Measurements from ENCODE around the gene IL1RAPL2. TPM values are rescaled to one million over a fixed set of nuclear protein-coding genes. Genes with fewer than 3 reads are reported as not detected.

The IL1RAPL2 gene
- polyA plus RNA-seq, 1 of the 3 experiments (the other 2 are of a cell fraction): 0.13 TPM

DNA sequence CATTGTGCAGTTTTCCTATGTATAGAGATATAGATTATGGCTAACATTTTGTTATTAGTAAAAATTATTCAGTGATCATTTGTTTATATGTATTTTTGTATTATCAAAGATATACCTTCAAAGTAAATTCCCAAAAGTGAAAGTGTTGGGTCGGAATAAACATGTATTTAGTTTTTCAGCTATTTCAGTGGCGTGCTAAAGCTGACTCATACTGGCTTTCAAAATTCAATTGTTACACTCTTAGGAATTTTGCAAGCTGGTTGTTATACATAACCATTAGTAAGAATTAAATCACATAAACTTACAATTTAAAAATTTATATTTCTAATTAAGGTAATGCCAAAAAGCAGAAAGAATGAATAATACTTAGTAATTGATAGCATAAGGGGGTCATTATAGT lies 968.0 kb downstream of the IL1RAPL2 start:
- Histone ChIP-seq H3K79me2 (ENCODE audit: insufficient read depth) (no peaks in the 10 kb centered on the region), H2AFZ (ENCODE audit: low read depth) (no peak overlapping the region), H3K4me3 (ENCODE audit: low read depth in 2 of 2, low read length in 1 of 2) (no peak overlapping the region), H3K9ac (no peak overlapping the region), H3K27ac (ENCODE audit: low read depth in 2 of 2, low read length in 1 of 2) (no peak overlapping the region), H3K9me3 (no peaks in the 10 kb centered on the region), H3K36me3 (replicated peaks in 1 of 2; ENCODE audit: control insufficient read depth in 1 of 2, insufficient read depth in 2 of 2, low read length in 1 of 2) (no peaks in the 10 kb centered on the region), H3K4me1 (ENCODE audit: control insufficient read depth in 1 of 2, insufficient read depth in 2 of 2, low read depth in 1 of 2, low read length in 1 of 2) (no peaks in the 10 kb centered on the region), H4K20me1 (ENCODE audit: insufficient read depth) (no peaks in the 10 kb centered on the region), H3F3A (replicated peaks; ENCODE audit: insufficient read depth) (no peaks in the 10 kb centered on the region), H3K9me2 (no peaks in the 10 kb centered on the region), H3K27me3 (ENCODE audit: insufficient read depth) (no peaks in the 10 kb centered on the region), H3K4me2 (no peak overlapping the region)
- ChIA-PET CTCF (no interaction called here), POLR2A (no interaction called here)
- no peak for DNase-seq
- 13% methylated on average over 2 of the region's 2 CpGs for WGBS (ENCODE audit: low lambda C conversion rate)
- no peak for TF ChIP-seq RCOR1 (IDR thresholded peaks at IDR 0.05; ENCODE audit: low read length)
- no peak for TF ChIP-seq SMC3 (IDR thresholded peaks at IDR 0.05; ENCODE audit: low read depth, low read length)
- TF ChIP-seq, protein P1, sequence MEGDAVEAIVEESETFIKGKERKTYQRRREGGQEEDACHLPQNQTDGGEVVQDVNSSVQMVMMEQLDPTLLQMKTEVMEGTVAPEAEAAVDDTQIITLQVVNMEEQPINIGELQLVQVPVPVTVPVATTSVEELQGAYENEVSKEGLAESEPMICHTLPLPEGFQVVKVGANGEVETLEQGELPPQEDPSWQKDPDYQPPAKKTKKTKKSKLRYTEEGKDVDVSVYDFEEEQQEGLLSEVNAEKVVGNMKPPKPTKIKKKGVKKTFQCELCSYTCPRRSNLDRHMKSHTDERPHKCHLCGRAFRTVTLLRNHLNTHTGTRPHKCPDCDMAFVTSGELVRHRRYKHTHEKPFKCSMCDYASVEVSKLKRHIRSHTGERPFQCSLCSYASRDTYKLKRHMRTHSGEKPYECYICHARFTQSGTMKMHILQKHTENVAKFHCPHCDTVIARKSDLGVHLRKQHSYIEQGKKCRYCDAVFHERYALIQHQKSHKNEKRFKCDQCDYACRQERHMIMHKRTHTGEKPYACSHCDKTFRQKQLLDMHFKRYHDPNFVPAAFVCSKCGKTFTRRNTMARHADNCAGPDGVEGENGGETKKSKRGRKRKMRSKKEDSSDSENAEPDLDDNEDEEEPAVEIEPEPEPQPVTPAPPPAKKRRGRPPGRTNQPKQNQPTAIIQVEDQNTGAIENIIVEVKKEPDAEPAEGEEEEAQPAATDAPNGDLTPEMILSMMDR (IDR thresholded peaks at IDR 0.05): no peak
- TF ChIP-seq TEAD4 (IDR thresholded peaks at IDR 0.05; ENCODE audit: borderline replicate concordance, insufficient read depth): no peak
- TF ChIP-seq YY1 (IDR thresholded peaks at IDR 0.05; ENCODE audit: low read depth): no peak
- TF ChIP-seq NFIC (IDR thresholded peaks at IDR 0.05; ENCODE audit: borderline replicate concordance): no peak
- TF ChIP-seq ELF1 (IDR thresholded peaks at IDR 0.05): no peak
- no peak for TF ChIP-seq TCF12 (IDR thresholded peaks at IDR 0.05)
- TF ChIP-seq MEF2A (IDR thresholded peaks at IDR 0.05; ENCODE audit: borderline replicate concordance, low read depth): no peak
- TF ChIP-seq POLR2AphosphoS5 (IDR thresholded peaks at IDR 0.05; ENCODE audit: low read depth, low read length): no peak
- TF ChIP-seq EZH2phosphoT487 (IDR thresholded peaks at IDR 0.05; ENCODE audit: borderline replicate concordance, low read depth): no peak
- TF ChIP-seq, protein P2, sequence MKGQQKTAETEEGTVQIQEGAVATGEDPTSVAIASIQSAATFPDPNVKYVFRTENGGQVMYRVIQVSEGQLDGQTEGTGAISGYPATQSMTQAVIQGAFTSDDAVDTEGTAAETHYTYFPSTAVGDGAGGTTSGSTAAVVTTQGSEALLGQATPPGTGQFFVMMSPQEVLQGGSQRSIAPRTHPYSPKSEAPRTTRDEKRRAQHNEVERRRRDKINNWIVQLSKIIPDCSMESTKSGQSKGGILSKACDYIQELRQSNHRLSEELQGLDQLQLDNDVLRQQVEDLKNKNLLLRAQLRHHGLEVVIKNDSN (IDR thresholded peaks at IDR 0.05; ENCODE audit: borderline replicate concordance, low read depth): no peak
- TF ChIP-seq RFX5 (IDR thresholded peaks at IDR 0.05; ENCODE audit: low read length): no peak

DNA sequence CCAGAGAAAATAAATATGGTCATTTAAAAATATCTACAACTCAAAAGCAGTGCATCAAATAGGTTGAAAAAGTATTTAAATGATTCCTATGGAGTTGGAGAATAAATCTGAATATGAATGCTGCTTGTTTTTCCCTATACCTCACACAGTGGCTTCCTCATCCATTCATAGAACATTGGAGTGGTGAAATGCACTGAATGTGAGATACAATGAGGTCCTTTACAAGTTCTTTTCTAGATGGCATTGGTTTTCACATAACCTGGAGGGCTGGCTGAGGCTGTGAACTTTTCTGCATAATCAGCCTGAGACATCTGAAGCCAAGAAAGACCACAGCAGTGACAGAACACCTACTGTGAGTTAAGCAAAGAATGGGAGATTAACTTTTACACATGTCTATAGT lies 977.3 kb downstream of the IL1RAPL2 start:
- H3K79me2 ChIP-seq (ENCODE audit: insufficient read depth): no peaks in the 10 kb centered on the region
- DNase-seq: no peak
- no peaks in the 10 kb centered on the region for H4K20me1 ChIP-seq (ENCODE audit: insufficient read depth)
- no peaks in the 10 kb centered on the region for H3K9me2 ChIP-seq
- H3K9me3 ChIP-seq: no peaks in the 10 kb centered on the region
- peaks cover 3% of the 10 kb centered on the region for H3F3A ChIP-seq (replicated peaks; ENCODE audit: insufficient read depth)
- H3K9ac ChIP-seq: no peak overlapping the region
- no peak overlapping the region for H3K4me2 ChIP-seq
- H2AFZ ChIP-seq (ENCODE audit: low read depth): no peak overlapping the region
- no peaks in the 10 kb centered on the region for H3K27me3 ChIP-seq (ENCODE audit: insufficient read depth)
- no peak overlapping the region for H3K27ac ChIP-seq (ENCODE audit: low read depth in 2 of 2, low read length in 1 of 2)
- H3K4me1 ChIP-seq (ENCODE audit: control insufficient read depth in 1 of 2, insufficient read depth in 2 of 2, low read depth in 1 of 2, low read length in 1 of 2): no peaks in the 10 kb centered on the region
- no peaks in the 10 kb centered on the region for H3K36me3 ChIP-seq (replicated peaks in 1 of 2; ENCODE audit: control insufficient read depth in 1 of 2, insufficient read depth in 2 of 2, low read length in 1 of 2)
- CTCF ChIA-PET: no interaction called here
- POLR2A ChIA-PET: no interaction called here
- H3K4me3 ChIP-seq (ENCODE audit: low read depth in 2 of 2, low read length in 1 of 2): no peak overlapping the region
- no peak for TF ChIP-seq TEAD4 (IDR thresholded peaks at IDR 0.05; ENCODE audit: borderline replicate concordance, insufficient read depth)
- TF ChIP-seq FOXM1 (IDR thresholded peaks at IDR 0.05; ENCODE audit: low read depth): no peak
- no peak for TF ChIP-seq RFX5 (IDR thresholded peaks at IDR 0.05; ENCODE audit: low read length)
- no peak for TF ChIP-seq ELF1 (IDR thresholded peaks at IDR 0.05)
- no peak for TF ChIP-seq FOXJ3 (CRISPR knock-in tag; IDR thresholded peaks at IDR 0.05)
- no peak for TF ChIP-seq RCOR1 (IDR thresholded peaks at IDR 0.05; ENCODE audit: low read length)
- no peak for TF ChIP-seq MAX (IDR thresholded peaks at IDR 0.05; ENCODE audit: low read depth)
- TF ChIP-seq, protein P3, sequence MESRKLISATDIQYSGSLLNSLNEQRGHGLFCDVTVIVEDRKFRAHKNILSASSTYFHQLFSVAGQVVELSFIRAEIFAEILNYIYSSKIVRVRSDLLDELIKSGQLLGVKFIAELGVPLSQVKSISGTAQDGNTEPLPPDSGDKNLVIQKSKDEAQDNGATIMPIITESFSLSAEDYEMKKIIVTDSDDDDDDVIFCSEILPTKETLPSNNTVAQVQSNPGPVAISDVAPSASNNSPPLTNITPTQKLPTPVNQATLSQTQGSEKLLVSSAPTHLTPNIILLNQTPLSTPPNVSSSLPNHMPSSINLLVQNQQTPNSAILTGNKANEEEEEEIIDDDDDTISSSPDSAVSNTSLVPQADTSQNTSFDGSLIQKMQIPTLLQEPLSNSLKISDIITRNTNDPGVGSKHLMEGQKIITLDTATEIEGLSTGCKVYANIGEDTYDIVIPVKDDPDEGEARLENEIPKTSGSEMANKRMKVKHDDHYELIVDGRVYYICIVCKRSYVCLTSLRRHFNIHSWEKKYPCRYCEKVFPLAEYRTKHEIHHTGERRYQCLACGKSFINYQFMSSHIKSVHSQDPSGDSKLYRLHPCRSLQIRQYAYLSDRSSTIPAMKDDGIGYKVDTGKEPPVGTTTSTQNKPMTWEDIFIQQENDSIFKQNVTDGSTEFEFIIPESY (IDR thresholded peaks at IDR 0.05; ENCODE audit: borderline replicate concordance, low read depth): no peak
- no peak for TF ChIP-seq EP300 (IDR thresholded peaks at IDR 0.05; ENCODE audit: borderline replicate concordance in 1 of 2, low read depth in 1 of 2, low read length in 1 of 2)
- TF ChIP-seq CHD2 (IDR thresholded peaks at IDR 0.05; ENCODE audit: low read length, partially characterized antibody): no peak
- no peak for TF ChIP-seq FOSL2 (IDR thresholded peaks at IDR 0.05; ENCODE audit: borderline replicate concordance, low read depth)
- no peak for TF ChIP-seq PBX3 (IDR thresholded peaks at IDR 0.05)
- TF ChIP-seq GABPA (IDR thresholded peaks at IDR 0.05; ENCODE audit: low read depth): no peak
- TF ChIP-seq IRF3 (IDR thresholded peaks at IDR 0.05; ENCODE audit: low read depth, low read length): no peak

Data from SK-N-SH (cell line).